HepG2 (cell line): ENCODE measurements around the gene CRLF1. TPM values are rescaled to one million over a fixed set of nuclear protein-coding genes. Genes with fewer than 3 reads are reported as not detected.

ENCODE experiments used
- FOXK2 ChIP-seq: fragments of 450-650 bp; IDR thresholded peaks from 2 replicates; pipeline ENCODE4 v1.6.1; 2016
- NFE2L1 ChIP-seq: sonication (generic); formaldehyde crosslinking; IDR thresholded peaks from 2 replicates; pipeline ENCODE4 v1.4.0; 2020; ENCODE audit warnings: missing genetic modification reagents, mild to moderate bottlenecking, borderline replicate concordance
- NFIC ChIP-seq: IDR thresholded peaks from 2 replicates; pipeline ENCODE4 v1.6.1; 2012; ENCODE audit warnings: mild to moderate bottlenecking, low read length, inconsistent platforms
- SOX6 ChIP-seq, 2 experiments: fragments of 450-650 bp in 1 of 2; sonication (generic) in 1 of 2; formaldehyde crosslinking in 1 of 2; IDR thresholded peaks; 2 replicates each; pipeline versions ENCODE4 v1.4.0 to v1.6.1; 2017 to 2020; ENCODE audit warnings: antibody characterized with exemption in 1 of 2, mild to moderate bottlenecking in 1 of 2, missing genetic modification reagents in 1 of 2
- ZKSCAN5 ChIP-seq: sonication (generic); formaldehyde crosslinking; IDR thresholded peaks from 2 replicates; pipeline ENCODE4 v1.5.1; 2020; ENCODE audit warnings: mild to moderate bottlenecking, missing genetic modification reagents
- ZNF12 ChIP-seq: sonication (generic); formaldehyde crosslinking; IDR thresholded peaks from 2 replicates; pipeline ENCODE4 v1.5.0; 2020; ENCODE audit warnings: missing genetic modification reagents
- ZNF546 ChIP-seq: sonication (generic); formaldehyde crosslinking; conservative IDR thresholded peaks from 2 replicates; pipeline ENCODE4 v1.8.1; 2023; ENCODE audit warnings: mild to moderate bottlenecking, missing genetic modification reagents
- ZNF7 ChIP-seq: IDR thresholded peaks from 2 replicates; pipeline ENCODE4 v1.6.1; 2016; ENCODE audit warnings: missing biosample characterization, missing genetic modification reagents
- ZNF83 ChIP-seq: sonication (generic); formaldehyde crosslinking; IDR thresholded peaks from 2 replicates; pipeline ENCODE4 v1.4.0; 2020; ENCODE audit warnings: missing genetic modification reagents, mild to moderate bottlenecking, borderline replicate concordance
- polyA plus RNA-seq, 8 experiments: library from polyadenylated mRNA; depleted of rRNA in 3 of 8; stranded (reverse) in 7 of 8; unstranded in 1 of 8; fragments of >200 nt; fragmentation: Illumina TruSeq in 4 of 8; extraction: Trizol in 4 of 8; gene quantifications; 2 replicates each; pipeline versions ENCODE4 v1.2.1 to v1.2.3, GENCODE V29; 2011 to 2016; ENCODE audit warnings: low read depth in 4 of 8, missing spikeins in 1 of 8, mixed read lengths in 1 of 8; ENCODE audit not compliant: insufficient read depth in 1 of 8
- total RNA-seq, 5 experiments: library from RNA; depleted of rRNA; stranded (reverse); fragments of >200 nt; fragmentation: Illumina TruSeq; extraction: Trizol; gene quantifications; 2 replicates each; pipeline ENCODE4 v1.2.3, GENCODE V29; 2016; ENCODE audit warnings: low read depth in 1 of 5
- TF ChIP-seq, protein P1 (sequence below): sonication (generic); formaldehyde crosslinking; IDR thresholded peaks from 2 replicates; pipeline ENCODE4 v1.4.0; 2020; ENCODE audit warnings: mild to moderate bottlenecking, missing genetic modification reagents
- TF ChIP-seq, protein P2 (sequence below): sonication (generic); formaldehyde crosslinking; IDR thresholded peaks from 2 replicates; pipeline ENCODE4 v1.5.0; 2020; ENCODE audit warnings: mild to moderate bottlenecking, missing genetic modification reagents
- TF ChIP-seq, protein P3 (sequence below): sonication (generic); formaldehyde crosslinking; IDR thresholded peaks from 2 replicates; pipeline ENCODE4 v1.4.0; 2020; ENCODE audit warnings: missing genetic modification reagents
- TF ChIP-seq, protein P4 (sequence below): IDR thresholded peaks from 2 replicates; pipeline ENCODE4 v1.6.1; 2016; ENCODE audit warnings: missing compliant biosample characterization, missing genetic modification reagents, borderline replicate concordance
- TF ChIP-seq, protein P5 (sequence below): sonication (generic); formaldehyde crosslinking; IDR thresholded peaks from 2 replicates; pipeline ENCODE4 v1.5.1; 2020; ENCODE audit warnings: mild to moderate bottlenecking, missing genetic modification reagents, moderate library complexity

Gene CRLF1
- total and polyA plus RNA-seq, 2 of the 13 experiments (the other 11 are each of a cell fraction or from before 2014, with no cell fraction given), result 217 to 296 TPM

DNA sequence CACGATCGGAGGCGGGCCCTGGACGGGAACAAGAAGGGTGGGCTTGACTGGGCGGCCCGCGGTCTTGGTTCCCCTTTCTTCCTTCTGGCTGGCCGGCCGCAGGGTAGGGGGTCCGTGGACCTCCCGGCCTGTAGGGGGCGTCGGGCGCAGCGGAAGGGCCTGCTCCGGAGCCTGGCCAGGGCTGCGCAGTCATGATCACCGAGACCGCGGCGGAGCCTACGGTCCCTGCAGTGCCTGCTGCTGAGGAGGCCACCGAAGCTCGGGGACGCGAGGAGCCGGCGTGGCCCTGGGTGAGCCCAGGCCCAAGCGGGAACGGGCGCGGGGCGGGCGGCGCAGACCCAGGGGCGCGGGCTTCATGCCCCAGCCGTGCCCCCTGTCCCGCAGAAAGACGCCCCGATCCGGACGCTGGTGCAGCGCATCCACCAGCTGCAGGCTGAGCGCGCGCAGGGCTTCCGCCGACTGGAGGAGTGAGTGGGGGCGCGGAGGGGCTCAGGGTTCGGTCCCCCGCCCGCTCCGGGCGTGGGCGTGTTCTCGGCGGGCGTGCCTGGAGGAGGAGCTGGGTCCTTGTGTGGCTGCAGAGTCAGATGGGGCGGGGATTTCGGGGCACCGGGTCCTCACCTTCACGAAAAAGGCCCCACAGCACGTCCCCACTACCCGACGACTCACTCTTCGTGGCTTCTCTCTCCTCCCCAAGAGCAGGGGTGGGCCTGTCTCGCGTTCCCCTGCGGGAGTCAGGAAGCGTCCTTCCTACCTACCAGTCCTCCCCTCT is 17.8 kb downstream of the CRLF1 start, which contains the start of gene REX1BD (continued):
- TF ChIP-seq, protein P1, sequence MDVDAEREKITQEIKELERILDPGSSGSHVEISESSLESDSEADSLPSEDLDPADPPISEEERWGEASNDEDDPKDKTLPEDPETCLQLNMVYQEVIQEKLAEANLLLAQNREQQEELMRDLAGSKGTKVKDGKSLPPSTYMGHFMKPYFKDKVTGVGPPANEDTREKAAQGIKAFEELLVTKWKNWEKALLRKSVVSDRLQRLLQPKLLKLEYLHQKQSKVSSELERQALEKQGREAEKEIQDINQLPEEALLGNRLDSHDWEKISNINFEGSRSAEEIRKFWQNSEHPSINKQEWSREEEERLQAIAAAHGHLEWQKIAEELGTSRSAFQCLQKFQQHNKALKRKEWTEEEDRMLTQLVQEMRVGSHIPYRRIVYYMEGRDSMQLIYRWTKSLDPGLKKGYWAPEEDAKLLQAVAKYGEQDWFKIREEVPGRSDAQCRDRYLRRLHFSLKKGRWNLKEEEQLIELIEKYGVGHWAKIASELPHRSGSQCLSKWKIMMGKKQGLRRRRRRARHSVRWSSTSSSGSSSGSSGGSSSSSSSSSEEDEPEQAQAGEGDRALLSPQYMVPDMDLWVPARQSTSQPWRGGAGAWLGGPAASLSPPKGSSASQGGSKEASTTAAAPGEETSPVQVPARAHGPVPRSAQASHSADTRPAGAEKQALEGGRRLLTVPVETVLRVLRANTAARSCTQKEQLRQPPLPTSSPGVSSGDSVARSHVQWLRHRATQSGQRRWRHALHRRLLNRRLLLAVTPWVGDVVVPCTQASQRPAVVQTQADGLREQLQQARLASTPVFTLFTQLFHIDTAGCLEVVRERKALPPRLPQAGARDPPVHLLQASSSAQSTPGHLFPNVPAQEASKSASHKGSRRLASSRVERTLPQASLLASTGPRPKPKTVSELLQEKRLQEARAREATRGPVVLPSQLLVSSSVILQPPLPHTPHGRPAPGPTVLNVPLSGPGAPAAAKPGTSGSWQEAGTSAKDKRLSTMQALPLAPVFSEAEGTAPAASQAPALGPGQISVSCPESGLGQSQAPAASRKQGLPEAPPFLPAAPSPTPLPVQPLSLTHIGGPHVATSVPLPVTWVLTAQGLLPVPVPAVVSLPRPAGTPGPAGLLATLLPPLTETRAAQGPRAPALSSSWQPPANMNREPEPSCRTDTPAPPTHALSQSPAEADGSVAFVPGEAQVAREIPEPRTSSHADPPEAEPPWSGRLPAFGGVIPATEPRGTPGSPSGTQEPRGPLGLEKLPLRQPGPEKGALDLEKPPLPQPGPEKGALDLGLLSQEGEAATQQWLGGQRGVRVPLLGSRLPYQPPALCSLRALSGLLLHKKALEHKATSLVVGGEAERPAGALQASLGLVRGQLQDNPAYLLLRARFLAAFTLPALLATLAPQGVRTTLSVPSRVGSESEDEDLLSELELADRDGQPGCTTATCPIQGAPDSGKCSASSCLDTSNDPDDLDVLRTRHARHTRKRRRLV (CRISPR knock-in tag), result no peak
- TF ChIP-seq, protein P2, sequence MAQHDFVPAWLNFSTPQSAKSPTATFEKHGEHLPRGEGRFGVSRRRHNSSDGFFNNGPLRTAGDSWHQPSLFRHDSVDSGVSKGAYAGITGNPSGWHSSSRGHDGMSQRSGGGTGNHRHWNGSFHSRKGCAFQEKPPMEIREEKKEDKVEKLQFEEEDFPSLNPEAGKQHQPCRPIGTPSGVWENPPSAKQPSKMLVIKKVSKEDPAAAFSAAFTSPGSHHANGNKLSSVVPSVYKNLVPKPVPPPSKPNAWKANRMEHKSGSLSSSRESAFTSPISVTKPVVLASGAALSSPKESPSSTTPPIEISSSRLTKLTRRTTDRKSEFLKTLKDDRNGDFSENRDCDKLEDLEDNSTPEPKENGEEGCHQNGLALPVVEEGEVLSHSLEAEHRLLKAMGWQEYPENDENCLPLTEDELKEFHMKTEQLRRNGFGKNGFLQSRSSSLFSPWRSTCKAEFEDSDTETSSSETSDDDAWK (CRISPR knock-in tag), result no peak
- TF ChIP-seq ZKSCAN5 (no peak), ZNF83 (CRISPR knock-in tag) (peak; percentile 73; the same call in 1 of the 2 replicates), ZNF546 (CRISPR knock-in tag) (0 out of 2 replicates have a peak, but pooled peaks have one; percentile 3), NFIC (no peak), FOXK2 (no peak), ZNF12 (CRISPR knock-in tag) (peak; percentile 87), NFE2L1 (CRISPR knock-in tag) (peak; percentile 99), ZNF7 (CRISPR knock-in tag) (no peak), SOX6 (IDR thresholded peaks at IDR 0.05) (no peak), SOX6 (CRISPR knock-in tag; IDR thresholded peaks at IDR 0.05) (peak; percentile 44)
- TF ChIP-seq, protein P3, sequence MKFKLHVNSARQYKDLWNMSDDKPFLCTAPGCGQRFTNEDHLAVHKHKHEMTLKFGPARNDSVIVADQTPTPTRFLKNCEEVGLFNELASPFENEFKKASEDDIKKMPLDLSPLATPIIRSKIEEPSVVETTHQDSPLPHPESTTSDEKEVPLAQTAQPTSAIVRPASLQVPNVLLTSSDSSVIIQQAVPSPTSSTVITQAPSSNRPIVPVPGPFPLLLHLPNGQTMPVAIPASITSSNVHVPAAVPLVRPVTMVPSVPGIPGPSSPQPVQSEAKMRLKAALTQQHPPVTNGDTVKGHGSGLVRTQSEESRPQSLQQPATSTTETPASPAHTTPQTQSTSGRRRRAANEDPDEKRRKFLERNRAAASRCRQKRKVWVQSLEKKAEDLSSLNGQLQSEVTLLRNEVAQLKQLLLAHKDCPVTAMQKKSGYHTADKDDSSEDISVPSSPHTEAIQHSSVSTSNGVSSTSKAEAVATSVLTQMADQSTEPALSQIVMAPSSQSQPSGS, result peak; percentile 72; the same call in 1 of the 2 replicates
- TF ChIP-seq, protein P4, sequence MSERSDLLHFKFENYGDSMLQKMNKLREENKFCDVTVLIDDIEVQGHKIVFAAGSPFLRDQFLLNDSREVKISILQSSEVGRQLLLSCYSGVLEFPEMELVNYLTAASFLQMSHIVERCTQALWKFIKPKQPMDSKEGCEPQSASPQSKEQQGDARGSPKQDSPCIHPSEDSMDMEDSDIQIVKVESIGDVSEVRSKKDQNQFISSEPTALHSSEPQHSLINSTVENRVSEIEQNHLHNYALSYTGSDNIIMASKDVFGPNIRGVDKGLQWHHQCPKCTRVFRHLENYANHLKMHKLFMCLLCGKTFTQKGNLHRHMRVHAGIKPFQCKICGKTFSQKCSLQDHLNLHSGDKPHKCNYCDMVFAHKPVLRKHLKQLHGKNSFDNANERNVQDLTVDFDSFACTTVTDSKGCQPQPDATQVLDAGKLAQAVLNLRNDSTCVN (CRISPR knock-in tag), result no peak
- TF ChIP-seq, protein P5, sequence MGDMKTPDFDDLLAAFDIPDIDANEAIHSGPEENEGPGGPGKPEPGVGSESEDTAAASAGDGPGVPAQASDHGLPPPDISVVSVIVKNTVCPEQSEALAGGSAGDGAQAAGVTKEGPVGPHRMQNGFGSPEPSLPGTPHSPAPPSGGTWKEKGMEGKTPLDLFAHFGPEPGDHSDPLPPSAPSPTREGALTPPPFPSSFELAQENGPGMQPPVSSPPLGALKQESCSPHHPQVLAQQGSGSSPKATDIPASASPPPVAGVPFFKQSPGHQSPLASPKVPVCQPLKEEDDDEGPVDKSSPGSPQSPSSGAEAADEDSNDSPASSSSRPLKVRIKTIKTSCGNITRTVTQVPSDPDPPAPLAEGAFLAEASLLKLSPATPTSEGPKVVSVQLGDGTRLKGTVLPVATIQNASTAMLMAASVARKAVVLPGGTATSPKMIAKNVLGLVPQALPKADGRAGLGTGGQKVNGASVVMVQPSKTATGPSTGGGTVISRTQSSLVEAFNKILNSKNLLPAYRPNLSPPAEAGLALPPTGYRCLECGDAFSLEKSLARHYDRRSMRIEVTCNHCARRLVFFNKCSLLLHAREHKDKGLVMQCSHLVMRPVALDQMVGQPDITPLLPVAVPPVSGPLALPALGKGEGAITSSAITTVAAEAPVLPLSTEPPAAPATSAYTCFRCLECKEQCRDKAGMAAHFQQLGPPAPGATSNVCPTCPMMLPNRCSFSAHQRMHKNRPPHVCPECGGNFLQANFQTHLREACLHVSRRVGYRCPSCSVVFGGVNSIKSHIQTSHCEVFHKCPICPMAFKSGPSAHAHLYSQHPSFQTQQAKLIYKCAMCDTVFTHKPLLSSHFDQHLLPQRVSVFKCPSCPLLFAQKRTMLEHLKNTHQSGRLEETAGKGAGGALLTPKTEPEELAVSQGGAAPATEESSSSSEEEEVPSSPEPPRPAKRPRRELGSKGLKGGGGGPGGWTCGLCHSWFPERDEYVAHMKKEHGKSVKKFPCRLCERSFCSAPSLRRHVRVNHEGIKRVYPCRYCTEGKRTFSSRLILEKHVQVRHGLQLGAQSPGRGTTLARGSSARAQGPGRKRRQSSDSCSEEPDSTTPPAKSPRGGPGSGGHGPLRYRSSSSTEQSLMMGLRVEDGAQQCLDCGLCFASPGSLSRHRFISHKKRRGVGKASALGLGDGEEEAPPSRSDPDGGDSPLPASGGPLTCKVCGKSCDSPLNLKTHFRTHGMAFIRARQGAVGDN (CRISPR knock-in tag), result no peak
